Smooth muscle cell (in vitro differentiated cells): ENCODE data around the gene CXCL10. TPM values are rescaled to one million over a fixed set of nuclear protein-coding genes. Genes with fewer than 3 reads are reported as not detected.

Source experiments
- DNase-seq: peaks from one replicate; lab custom pipeline; 2025; ENCODE audit not compliant: unreplicated experiment; lab: John Stamatoyannopoulos, UW
- H2AFZ ChIP-seq: fragments of 200-600 bp; sonication (generic); 2 replicates; pipeline ENCODE4 v1.6.0; 2016; ENCODE audit warnings: antibody characterized with exemption, low read depth, mild to moderate bottlenecking
- H3F3A ChIP-seq: fragments of 200-600 bp; sonication (generic); 2 replicates; pipeline ENCODE4 v1.6.0; 2017; ENCODE audit warnings: antibody characterized with exemption, low read depth
- H3K27ac ChIP-seq: fragments of 200-600 bp; sonication (generic); 2 replicates; pipeline ENCODE4 v1.5.1; 2016; ENCODE audit warnings: low read depth, mild to moderate bottlenecking
- H3K27me3 ChIP-seq: fragments of 200-600 bp; sonication (generic); 2 replicates; pipeline ENCODE4 v1.6.1; 2016; ENCODE audit warnings: low read depth, mild to moderate bottlenecking
- H3K36me3 ChIP-seq: fragments of 200-600 bp; sonication (generic); 2 replicates; pipeline ENCODE4 v1.5.1; 2016; ENCODE audit warnings: low read depth
- H3K4me1 ChIP-seq: fragments of 200-600 bp; sonication (generic); 2 replicates; pipeline ENCODE4 v1.5.1; 2016; ENCODE audit warnings: low read depth
- H3K4me2 ChIP-seq: fragments of 200-600 bp; sonication (generic); 2 replicates; pipeline ENCODE4 v1.6.0; 2016; ENCODE audit warnings: mild to moderate bottlenecking
- H3K4me3 ChIP-seq: fragments of 200-600 bp; sonication (generic); 2 replicates; pipeline ENCODE4 v1.5.1; 2016; ENCODE audit warnings: mild to moderate bottlenecking
- H3K79me2 ChIP-seq: fragments of 200-600 bp; sonication (generic); 2 replicates; pipeline ENCODE4 v1.6.0; 2016; ENCODE audit warnings: low read depth, mild to moderate bottlenecking
- H3K9ac ChIP-seq: fragments of 200-600 bp; sonication (generic); 2 replicates; pipeline ENCODE4 v1.6.0; 2016; ENCODE audit warnings: low read depth
- H3K9me3 ChIP-seq: fragments of 200-600 bp; sonication (generic); replicated peaks from 2 replicates; pipeline ENCODE4 v1.5.1; 2016; ENCODE audit warnings: low read depth
- H4K20me1 ChIP-seq: fragments of 200-600 bp; sonication (generic); 2 replicates; pipeline ENCODE4 v1.6.0; 2016; ENCODE audit warnings: low read depth
- CTCF ChIP-seq: fragments of 200-600 bp; sonication (generic); IDR thresholded peaks from 2 replicates; pipeline ENCODE4 v1.5.1; 2017; ENCODE audit warnings: borderline replicate concordance, mild to moderate bottlenecking, antibody characterized with exemption; ENCODE audit not compliant: insufficient read depth, poor library complexity, severe bottlenecking
- WGBS: methylation state at CpG from one replicate; pipeline ENCODE4 v1.1.7; 2016; ENCODE audit warnings: low lambda C conversion rate; 5-methylcytosine and 5-hydroxymethylcytosine counted together
- polyA plus RNA-seq: library from polyadenylated mRNA; unstranded; fragments of >200 nt; fragmentation: Nextera tagmentation; extraction: Ambion mirVana; gene quantifications from 2 replicates; pipeline ENCODE4 v1.2.1, GENCODE V29; 2016
- total RNA-seq: library from RNA; depleted of rRNA; stranded (reverse); fragments of >200 nt; gene quantifications from 2 replicates; pipeline ENCODE4 v1.2.3, GENCODE V29; 2014

Gene CXCL10
- total and polyA plus RNA-seq, 2 experiments from 2014 or later: 18.9 to 19.7 TPM

- Histone ChIP-seq H3K27ac (no peak overlapping the region), H3K36me3 (no peaks in the 10 kb centered on the region), H3K9ac (no peak overlapping the region), H3K27me3 (no peaks in the 10 kb centered on the region), H3K4me1 (no peaks in the 10 kb centered on the region), H3K4me3 (no peak overlapping the region), H4K20me1 (no peaks in the 10 kb centered on the region), H2AFZ (peak overlapping the region; percentile 12), H3K9me3 (no peaks in the 10 kb centered on the region), H3K4me2 (no peak overlapping the region), H3K79me2 (no peaks in the 10 kb centered on the region), H3F3A (no peaks in the 10 kb centered on the region)
- WGBS: 85% methylated on average over 6 of the region's 6 CpGs
- TF ChIP-seq CTCF: no peak
- no peak for DNase-seq
These were observed 5.1 kb upstream of the CXCL10 start for GRCh38 chr4:76028350-76028765.

GRCh38 chr4:76024065-76024464, 768 bp upstream of the CXCL10 start:
- no peak for TF ChIP-seq CTCF
- H3K27ac ChIP-seq: no peak overlapping the region
- no peaks in the 10 kb centered on the region for H4K20me1 ChIP-seq
- H2AFZ ChIP-seq: no peak overlapping the region
- no peak overlapping the region for H3K4me3 ChIP-seq
- no peaks in the 10 kb centered on the region for H3K79me2 ChIP-seq
- H3K4me1 ChIP-seq: no peaks in the 10 kb centered on the region
- H3K36me3 ChIP-seq: no peaks in the 10 kb centered on the region
- DNase-seq: no peak
- no peak overlapping the region for H3K9ac ChIP-seq
- 91% methylated on average over 4 of the region's 4 CpGs for WGBS
- no peaks in the 10 kb centered on the region for H3F3A ChIP-seq
- H3K4me2 ChIP-seq: no peak overlapping the region
- no peaks in the 10 kb centered on the region for H3K27me3 ChIP-seq
- H3K9me3 ChIP-seq: no peaks in the 10 kb centered on the region

- Histone ChIP-seq H2AFZ (no peak overlapping the region), H3K9ac (no peak overlapping the region), H3F3A (no peaks in the 10 kb centered on the region), H3K4me3 (no peak overlapping the region), H3K27ac (no peak overlapping the region), H3K27me3 (no peaks in the 10 kb centered on the region), H3K4me1 (no peaks in the 10 kb centered on the region), H3K36me3 (no peaks in the 10 kb centered on the region), H3K4me2 (no peak overlapping the region), H4K20me1 (no peaks in the 10 kb centered on the region), H3K9me3 (no peaks in the 10 kb centered on the region), H3K79me2 (no peaks in the 10 kb centered on the region)
- no peak for TF ChIP-seq CTCF
- WGBS: 79% methylated on average over 2 of the region's 2 CpGs
- DNase-seq: no peak
These were observed 620 bp downstream of the CXCL10 start for GRCh38 chr4:76022677-76023076.

- DNase-seq: no peak
- H3K4me1 ChIP-seq: no peaks in the 10 kb centered on the region
- no peak overlapping the region for H3K4me3 ChIP-seq
- H3K4me2 ChIP-seq: no peak overlapping the region
- 84% methylated on average over 4 of the region's 4 CpGs for WGBS
- no peaks in the 10 kb centered on the region for H3K27me3 ChIP-seq
- no peaks in the 10 kb centered on the region for H3F3A ChIP-seq
- TF ChIP-seq CTCF: no peak
- no peaks in the 10 kb centered on the region for H3K9me3 ChIP-seq
- no peak overlapping the region for H2AFZ ChIP-seq
- H3K9ac ChIP-seq: no peak overlapping the region
- H3K79me2 ChIP-seq: no peaks in the 10 kb centered on the region
- H4K20me1 ChIP-seq: no peaks in the 10 kb centered on the region
- no peaks in the 10 kb centered on the region for H3K36me3 ChIP-seq
- no peak overlapping the region for H3K27ac ChIP-seq
These were observed 1.3 kb downstream of the CXCL10 start for GRCh38 chr4:76022031-76022430.
